Activated T-helper 2 cell treated with anti-CD3 and anti-CD28 coated beads, Interferon-gamma antibody, Interleukin-2, Interleukin-4, amounts not matched to agents 10 μg/mL and 5 μg/mL and 100 μg/mL, durations not matched to agents 14 hours and 24 hours and 36 hours (primary cell): ENCODE data around the gene GJA3. TPM values are rescaled to one million over a fixed set of nuclear protein-coding genes. Genes with fewer than 3 reads are reported as not detected.
"Not testable (repeated sequence)": the region's sequence is repeated elsewhere in the genome, so short reads cannot be mapped to it uniquely, and the experiment has no call there.

Source experiments
- DNase-seq: peaks from one replicate; pipeline ENCODE4 v3.0.0; 2021; ENCODE audit warnings: low spot score
- H3K27ac Mint-ChIP-seq: one replicate; pipeline ENCODE4 v1.8.0; 2021; ENCODE audit warnings: mixed read lengths
- H3K27me3 Mint-ChIP-seq: one replicate; pipeline ENCODE4 v1.8.0; 2021; ENCODE audit warnings: low read depth, mixed read lengths
- H3K36me3 Mint-ChIP-seq: one replicate; pipeline ENCODE4 v1.8.0; 2021; ENCODE audit warnings: low read depth, mixed read lengths
- H3K4me1 Mint-ChIP-seq: one replicate; pipeline ENCODE4 v1.8.0; 2021; ENCODE audit warnings: low read depth, mixed read lengths
- H3K4me3 Mint-ChIP-seq: one replicate; pipeline ENCODE4 v1.8.0; 2021; ENCODE audit warnings: low read depth, mild to moderate bottlenecking, moderate library complexity, mixed read lengths
- H3K9me3 Mint-ChIP-seq: one replicate; pipeline ENCODE4 v1.8.0; 2021; ENCODE audit warnings: mixed read lengths
- intact Hi-C: fragments of 100-400 bp; cut with micrococcal nuclease; formaldehyde crosslinking; loops from one replicate; pipeline ENCODE4 v1.15.1; 2023
- total RNA-seq: library from RNA; stranded (reverse); gene quantifications from 2 replicates; pipeline ENCODE4 v1.2.3, GENCODE V29; 2022

GJA3 gene
- total RNA-seq, 1 donor from 2014 or later = 0.07 TPM

DNA sequence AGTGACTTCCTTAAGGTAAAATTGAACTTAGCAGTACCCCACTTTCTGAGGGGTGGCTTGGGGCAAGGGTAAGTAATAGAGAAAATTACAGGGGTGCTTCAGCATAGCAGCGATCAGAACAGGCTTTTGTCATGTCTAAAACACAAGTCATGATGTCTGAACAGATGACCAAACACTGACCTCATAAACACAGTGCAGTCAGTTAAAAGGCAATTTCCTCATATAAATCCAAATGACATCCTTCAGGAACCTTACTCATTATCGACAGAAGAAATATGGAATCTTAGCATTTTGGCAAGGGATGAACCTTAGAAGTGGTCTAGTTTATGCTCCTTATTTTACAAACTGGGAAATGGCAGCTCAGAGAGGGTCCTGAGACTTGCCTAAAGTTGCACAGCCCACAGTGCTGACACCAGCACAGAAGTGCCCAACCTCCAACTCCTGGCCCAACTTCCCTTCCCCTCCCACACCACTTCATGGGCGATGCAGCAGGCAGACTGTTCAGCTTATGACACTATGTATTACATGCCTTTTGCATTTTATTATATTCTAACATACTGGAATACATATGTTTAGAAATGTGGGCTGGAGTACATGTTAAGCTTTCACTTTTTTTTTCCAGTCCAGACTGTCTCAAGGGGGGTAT, 3.6 kb downstream of the GJA3 start:
- H3K27ac Mint-ChIP-seq = no peak overlapping the region
- DNase-seq = no peak
- peaks cover 11% of the 10 kb centered on the region for H3K4me1 Mint-ChIP-seq
- peaks cover 62% of the 10 kb centered on the region for H3K27me3 Mint-ChIP-seq
- no peaks in the 10 kb centered on the region for H3K36me3 Mint-ChIP-seq
- intact Hi-C loops = no loop called here
- H3K9me3 Mint-ChIP-seq = no peaks in the 10 kb centered on the region
- no peak overlapping the region for H3K4me3 Mint-ChIP-seq

DNA sequence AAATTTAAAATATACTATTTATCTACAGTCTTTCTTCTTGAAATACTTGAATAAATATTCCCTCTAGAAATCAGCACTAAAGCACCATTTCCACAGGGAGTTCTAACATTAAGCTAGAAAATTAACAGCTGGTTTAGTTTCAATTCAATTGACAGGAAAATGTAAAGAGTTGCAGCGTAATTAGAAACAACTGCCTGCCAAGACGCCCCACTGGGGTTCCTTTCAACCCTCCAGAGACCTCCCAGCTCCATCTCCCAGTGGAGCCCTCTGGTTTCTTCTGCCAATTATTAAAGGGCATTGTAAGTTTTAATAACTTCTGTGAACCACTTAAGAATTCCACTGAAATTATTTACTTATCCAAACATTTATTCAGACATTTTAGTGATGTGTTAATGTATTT, 4.2 kb downstream of the GJA3 start:
- Mint-ChIP-seq H3K4me1 (peaks cover 8% of the 10 kb centered on the region), H3K9me3 (no peaks in the 10 kb centered on the region), H3K36me3 (no peaks in the 10 kb centered on the region), H3K27me3 (peaks cover 61% of the 10 kb centered on the region), H3K4me3 (no peak overlapping the region), H3K27ac (no peak overlapping the region)
- intact Hi-C loops = no loop called here
- DNase-seq = no peak

DNA sequence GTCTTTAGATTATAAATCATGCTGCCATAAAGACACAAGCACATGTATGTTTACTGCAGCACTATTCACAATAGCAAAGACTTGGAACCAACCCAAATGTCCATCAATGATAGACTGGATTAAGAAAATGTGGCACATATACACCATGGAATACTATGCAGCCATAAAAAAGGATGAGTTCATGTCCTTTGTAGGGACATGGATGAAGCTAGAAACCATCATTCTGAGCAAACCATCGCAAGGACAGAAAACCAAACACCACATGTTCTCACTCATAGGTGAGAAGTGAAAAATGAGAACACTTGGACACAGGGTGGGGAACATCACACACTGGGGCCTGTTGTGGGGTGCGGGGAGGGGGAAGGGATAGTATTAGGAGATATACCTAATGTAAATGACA, 7.6 kb downstream of the GJA3 start:
- H3K36me3 Mint-ChIP-seq, H3K9me3 Mint-ChIP-seq, H3K4me3 Mint-ChIP-seq, DNase-seq, intact Hi-C loops, H3K27ac Mint-ChIP-seq, H3K4me1 Mint-ChIP-seq: not testable (repeated sequence)
- H3K27me3 Mint-ChIP-seq = peaks cover 53% of the 10 kb centered on the region

DNA sequence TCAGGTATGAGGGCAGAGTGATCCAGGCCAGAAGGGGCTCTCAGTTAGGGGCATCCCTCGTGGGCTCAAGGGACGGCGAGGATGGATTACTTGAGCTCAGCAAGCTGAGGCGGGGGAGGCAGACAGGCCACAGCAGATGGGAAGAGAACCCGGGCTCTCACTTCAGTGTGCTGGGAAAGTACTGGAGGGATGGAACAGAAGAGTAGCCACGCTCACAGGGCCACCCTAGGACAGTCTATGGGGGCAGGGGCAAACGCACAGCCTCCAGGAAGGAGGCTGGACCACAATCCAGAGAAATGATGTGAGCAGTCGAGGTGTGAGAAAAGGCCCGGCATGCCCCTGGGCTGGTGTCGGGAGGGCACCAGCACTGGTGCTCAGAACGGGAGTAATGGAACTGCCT, 9.2 kb downstream of the GJA3 start:
- Mint-ChIP-seq H3K36me3 (no peaks in the 10 kb centered on the region), H3K27ac (no peak overlapping the region), H3K27me3 (peaks cover 53% of the 10 kb centered on the region), H3K4me3 (no peak overlapping the region), H3K4me1 (no peaks in the 10 kb centered on the region), H3K9me3 (no peaks in the 10 kb centered on the region)
- DNase-seq = no peak
- intact Hi-C loops = no loop called here

DNA sequence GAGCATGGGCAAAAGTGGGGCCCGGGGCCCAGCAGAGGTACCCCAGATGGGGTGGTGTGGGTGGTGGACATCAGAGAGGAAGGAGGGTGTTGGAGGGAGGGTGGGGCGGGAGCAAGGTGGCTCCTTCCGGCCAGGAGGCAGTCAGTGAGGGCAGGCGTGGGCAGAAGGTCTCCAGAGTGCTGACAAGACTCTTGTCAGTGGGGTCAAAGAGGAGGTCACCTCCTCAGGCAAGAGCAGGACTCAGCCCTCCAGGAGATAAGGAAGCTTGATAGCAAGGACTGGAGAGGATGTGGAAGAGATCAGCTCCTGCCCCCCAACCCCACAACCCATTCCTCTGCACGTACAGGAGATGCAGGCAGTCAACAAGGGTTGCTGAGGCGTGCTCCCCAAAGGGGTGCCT, 9.8 kb downstream of the GJA3 start:
- H3K27ac Mint-ChIP-seq = no peak overlapping the region
- intact Hi-C loops = no loop called here
- H3K9me3 Mint-ChIP-seq = no peaks in the 10 kb centered on the region
- H3K36me3 Mint-ChIP-seq = no peaks in the 10 kb centered on the region
- DNase-seq = no peak
- H3K4me3 Mint-ChIP-seq = no peak overlapping the region
- H3K27me3 Mint-ChIP-seq = peaks cover 47% of the 10 kb centered on the region
- no peaks in the 10 kb centered on the region for H3K4me1 Mint-ChIP-seq

DNA sequence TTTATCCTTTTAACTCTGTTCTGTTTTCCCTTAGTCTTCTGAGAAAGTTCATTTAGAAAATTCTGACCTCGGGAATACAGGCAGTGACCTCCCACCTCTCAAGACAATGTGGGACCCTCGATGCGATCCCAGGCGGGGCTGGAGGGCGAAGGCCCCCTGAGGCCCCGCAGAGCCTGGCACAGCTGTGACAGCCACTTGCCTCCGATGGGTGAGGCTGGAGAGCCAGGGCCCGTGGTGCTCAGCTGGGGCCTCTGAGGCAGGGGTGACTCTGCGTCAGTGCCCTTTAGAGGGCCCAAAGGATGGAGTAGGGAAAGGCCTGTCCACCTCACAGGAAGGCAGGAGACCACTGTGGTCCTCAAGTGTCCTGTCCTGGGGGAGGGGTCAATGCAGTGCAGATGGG, 10.3 kb downstream of the GJA3 start:
- no peaks in the 10 kb centered on the region for H3K36me3 Mint-ChIP-seq
- intact Hi-C loops = no loop called here
- H3K4me1 Mint-ChIP-seq = no peaks in the 10 kb centered on the region
- no peak for DNase-seq
- H3K27ac Mint-ChIP-seq = no peak overlapping the region
- H3K9me3 Mint-ChIP-seq = no peaks in the 10 kb centered on the region
- H3K4me3 Mint-ChIP-seq = no peak overlapping the region
- peaks cover 47% of the 10 kb centered on the region for H3K27me3 Mint-ChIP-seq

DNA sequence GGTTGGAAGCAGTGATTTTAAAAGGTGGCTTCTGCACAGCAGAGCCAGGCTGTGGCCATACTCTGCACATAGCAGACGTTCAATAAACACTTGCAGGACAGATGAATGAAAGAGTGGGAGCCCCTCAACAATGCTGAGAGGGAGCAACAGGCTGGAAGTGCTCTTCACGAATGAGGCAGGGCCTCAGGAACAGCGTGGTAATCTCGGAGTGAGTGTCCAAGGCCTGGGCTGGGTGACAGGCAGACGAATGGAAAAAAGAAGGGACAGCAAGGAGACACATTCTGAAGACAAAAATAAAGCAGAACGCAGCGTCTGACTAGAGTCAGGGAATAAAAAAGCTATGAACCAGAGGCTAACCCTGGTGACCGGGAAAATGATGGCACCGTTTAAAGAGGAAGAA, 11.1 kb downstream of the GJA3 start:
- intact Hi-C loops = no loop called here
- Mint-ChIP-seq H3K27me3 (peaks cover 46% of the 10 kb centered on the region), H3K9me3 (no peaks in the 10 kb centered on the region), H3K4me1 (no peaks in the 10 kb centered on the region), H3K36me3 (no peaks in the 10 kb centered on the region), H3K4me3 (no peak overlapping the region), H3K27ac (no peak overlapping the region)
- DNase-seq = no peak

DNA sequence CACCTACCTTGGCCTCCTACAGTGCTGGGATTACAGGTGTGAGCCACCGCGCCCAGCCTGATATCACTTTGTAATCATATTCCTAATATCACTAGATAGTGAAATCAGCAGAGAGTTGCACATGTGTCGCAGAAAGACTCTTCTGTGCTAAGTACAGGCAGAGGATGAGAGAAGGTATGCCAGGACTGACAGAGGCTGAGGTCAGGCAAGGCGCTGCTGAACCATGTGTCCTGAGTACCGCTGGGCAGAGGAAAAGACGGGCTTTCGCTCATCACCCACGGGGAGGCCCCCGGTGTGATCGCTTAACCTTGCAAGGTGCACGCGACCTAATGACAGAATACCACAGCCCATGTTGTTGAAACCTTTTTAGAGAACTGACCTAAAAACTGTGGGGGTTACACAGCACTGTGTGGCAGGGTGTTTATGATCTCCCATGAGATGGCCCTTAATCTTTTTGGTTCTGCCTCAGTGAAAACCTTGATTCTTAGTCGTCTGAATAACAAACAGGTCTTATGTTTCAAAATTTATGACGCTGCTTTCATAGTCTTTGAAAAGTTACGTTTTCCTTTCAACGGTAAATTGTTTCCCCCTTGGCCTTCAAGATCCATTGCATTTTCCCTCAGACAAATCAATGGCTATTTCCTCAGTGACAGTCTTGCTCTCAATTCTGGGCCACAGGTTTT, 12.2 kb downstream of the GJA3 start:
- Mint-ChIP-seq H3K4me3 (no peak overlapping the region), H3K4me1 (no peaks in the 10 kb centered on the region), H3K36me3 (no peaks in the 10 kb centered on the region), H3K27me3 (peaks cover 45% of the 10 kb centered on the region), H3K27ac (no peak overlapping the region), H3K9me3 (no peaks in the 10 kb centered on the region)
- DNase-seq = no peak
- intact Hi-C loops = no loop called here

DNA sequence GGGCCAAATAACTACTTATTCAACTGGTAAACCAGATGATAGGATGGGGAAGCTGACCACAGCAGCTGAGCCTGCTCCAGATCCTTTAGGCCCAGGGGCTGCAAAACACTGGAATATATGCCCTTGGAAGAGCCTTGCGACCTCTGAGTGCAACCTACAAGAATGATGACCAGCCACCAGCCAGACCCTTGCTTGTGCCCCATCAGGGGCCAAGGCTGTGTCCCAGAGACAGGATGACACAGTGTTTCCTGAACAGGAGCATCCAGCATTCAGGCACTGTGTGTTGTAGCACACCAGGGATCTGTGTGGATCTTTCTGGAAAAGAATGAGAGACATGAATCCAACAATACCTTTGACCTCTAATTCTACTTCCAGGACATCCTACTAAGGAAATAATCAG, 14.5 kb downstream of the GJA3 start:
- Mint-ChIP-seq H3K36me3 (no peaks in the 10 kb centered on the region), H3K27ac (no peak overlapping the region), H3K4me3 (no peak overlapping the region), H3K27me3 (peaks cover 49% of the 10 kb centered on the region), H3K9me3 (no peaks in the 10 kb centered on the region), H3K4me1 (no peaks in the 10 kb centered on the region)
- DNase-seq = no peak
- intact Hi-C loops = no loop called here

DNA sequence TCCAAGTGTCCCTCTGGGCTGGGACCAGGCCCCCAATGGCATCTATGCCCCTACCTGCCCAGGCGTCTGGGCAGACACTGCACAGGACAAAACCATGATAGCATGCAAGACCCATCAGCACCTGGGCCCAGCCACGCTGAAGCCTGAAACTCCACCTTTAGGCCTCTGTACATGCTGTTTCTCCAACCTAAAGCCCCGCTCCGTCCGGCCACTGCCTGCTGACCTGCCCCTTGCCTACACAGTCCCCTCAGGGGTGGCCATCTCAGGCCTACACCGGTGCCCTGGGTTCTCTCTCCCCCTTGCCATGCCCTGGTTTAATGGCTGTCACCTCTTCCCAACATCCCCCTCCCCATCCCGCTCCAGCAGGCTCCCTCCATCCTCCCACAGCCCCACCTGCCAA, 15.3 kb downstream of the GJA3 start:
- no peak overlapping the region for H3K27ac Mint-ChIP-seq
- no peaks in the 10 kb centered on the region for H3K9me3 Mint-ChIP-seq
- H3K4me3 Mint-ChIP-seq = no peak overlapping the region
- H3K36me3 Mint-ChIP-seq = no peaks in the 10 kb centered on the region
- no peak for DNase-seq
- intact Hi-C loops = no loop called here
- no peaks in the 10 kb centered on the region for H3K4me1 Mint-ChIP-seq
- peaks cover 55% of the 10 kb centered on the region for H3K27me3 Mint-ChIP-seq

DNA sequence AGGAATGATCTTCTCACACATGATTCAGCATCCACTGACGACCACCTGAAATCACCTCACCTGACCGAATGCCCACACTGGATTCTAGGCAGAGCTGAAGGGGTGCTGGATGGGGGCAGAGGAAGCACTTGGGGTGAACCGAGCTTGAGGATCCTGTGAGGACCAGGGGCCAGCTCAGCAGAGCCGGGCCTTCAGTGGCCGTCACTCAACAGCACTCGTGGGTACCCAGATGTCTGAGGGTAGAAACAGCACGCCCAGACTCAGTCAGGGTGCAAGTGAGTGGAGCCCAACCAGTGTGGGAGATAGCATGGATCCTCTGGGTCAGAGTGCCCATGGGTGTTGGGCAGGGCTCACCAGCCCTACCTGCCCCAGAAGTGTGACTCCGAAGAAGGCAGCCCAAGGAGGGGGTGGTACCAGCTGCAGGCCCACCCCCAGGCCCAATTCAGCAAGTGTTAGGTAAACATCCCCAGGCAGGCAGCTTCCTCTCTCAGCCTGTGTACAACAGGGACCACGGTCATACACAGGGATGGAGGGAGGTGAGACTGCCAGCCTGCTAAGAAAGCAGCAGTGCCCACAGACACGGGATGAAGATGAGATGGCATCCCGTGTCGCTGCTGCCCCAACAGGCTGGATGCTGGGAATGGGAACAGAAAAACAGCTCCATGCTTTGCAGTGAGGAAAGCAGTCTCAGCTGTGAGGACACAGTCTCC, 16.6 kb downstream of the GJA3 start:
- H3K27me3 Mint-ChIP-seq = peaks cover 65% of the 10 kb centered on the region
- no peak overlapping the region for H3K27ac Mint-ChIP-seq
- no peaks in the 10 kb centered on the region for H3K4me1 Mint-ChIP-seq
- H3K36me3 Mint-ChIP-seq = no peaks in the 10 kb centered on the region
- intact Hi-C loops = no loop called here
- no peak for DNase-seq
- no peaks in the 10 kb centered on the region for H3K9me3 Mint-ChIP-seq
- H3K4me3 Mint-ChIP-seq = no peak overlapping the region

DNA sequence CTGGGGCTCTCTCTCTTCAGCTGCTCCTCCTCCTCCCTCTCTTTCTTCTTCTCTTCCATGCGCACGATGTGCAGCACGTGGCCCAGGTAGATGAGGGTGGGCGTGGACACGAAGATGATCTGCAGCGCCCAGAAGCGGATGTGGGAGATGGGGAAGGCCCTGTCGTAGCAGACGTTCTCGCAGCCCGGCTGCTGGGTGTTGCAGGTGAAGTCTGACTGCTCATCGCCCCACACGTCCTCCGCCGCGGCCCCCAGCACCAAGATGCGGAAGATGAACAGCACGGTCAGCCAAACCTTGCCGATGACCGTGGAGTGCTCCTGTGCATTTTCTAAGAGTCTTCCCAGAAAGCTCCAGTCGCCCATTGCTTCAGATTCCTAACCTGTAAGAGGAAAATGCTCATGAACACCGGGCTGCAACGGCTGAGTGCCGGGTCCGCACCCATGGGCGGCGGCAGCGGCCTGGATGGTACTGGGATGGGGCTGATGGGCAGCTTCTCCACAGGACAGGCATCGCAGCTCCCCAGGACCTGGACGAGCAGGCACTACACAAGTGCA, 17.8 kb downstream of the GJA3 start:
- Mint-ChIP-seq H3K27me3 (peaks cover 66% of the 10 kb centered on the region), H3K4me1 (no peaks in the 10 kb centered on the region), H3K36me3 (no peaks in the 10 kb centered on the region), H3K27ac (no peak overlapping the region), H3K4me3 (no peak overlapping the region), H3K9me3 (no peaks in the 10 kb centered on the region)
- DNase-seq = no peak
- intact Hi-C loops = no loop called here
